Measurements from ENCODE around the gene YAE1.
A peak's percentile ranks its signal among the peaks of the same experiment; 100 is the strongest.

The YAE1 gene

DNA sequence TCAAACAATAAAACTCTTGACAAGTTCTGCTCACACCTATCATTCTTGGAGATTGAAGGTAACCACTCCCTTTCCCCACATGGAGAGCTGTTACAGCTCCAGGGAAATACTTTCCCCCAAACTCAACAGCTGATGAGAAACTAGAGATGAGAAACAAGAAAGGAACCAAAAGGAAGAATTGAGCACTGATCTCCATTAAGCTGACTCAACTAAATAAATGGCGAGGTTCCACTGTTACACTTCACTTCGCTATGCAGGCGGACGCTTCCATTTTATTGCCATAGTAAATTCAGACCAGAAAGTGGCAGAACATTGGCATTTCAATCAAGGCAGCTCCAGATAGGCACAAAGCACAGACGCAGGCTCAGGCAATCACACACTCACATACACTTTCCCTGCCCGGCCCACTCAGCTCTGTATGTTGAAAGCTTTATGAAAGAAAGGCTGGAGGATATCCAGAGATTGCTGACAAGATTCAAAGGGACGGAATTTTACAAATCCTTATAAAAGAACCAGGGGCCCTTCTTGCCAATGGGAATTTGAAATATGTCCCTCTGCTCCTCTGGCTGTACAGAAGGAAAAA is 11.5 kb upstream of the YAE1 start:
- DNase-seq (ENCODE audit: low read depth): no peak

DNA sequence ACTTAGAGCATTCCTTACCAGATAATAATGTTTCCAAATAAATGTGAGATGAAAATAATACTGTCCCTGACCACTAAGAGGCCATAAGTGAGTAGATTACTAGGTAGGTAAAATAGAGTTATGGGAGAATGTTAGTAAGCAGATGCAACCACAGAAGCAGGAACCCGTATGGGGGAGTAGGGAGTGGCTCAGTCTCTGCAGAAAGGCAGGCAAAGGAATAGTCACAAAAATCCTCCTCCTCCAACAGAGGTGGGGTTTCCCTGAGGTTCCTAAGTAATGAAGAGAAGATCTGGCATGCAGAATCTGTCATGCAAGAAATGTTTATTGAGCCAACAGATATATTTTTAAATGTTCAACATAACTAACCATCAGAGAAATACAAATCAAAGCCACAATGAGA is 9.0 kb upstream of the YAE1 start:
- DNase-seq (ENCODE audit: low read depth): no peak

GRCh38 chr7:39557911-39558310 is 8.3 kb upstream of the YAE1 start:
- DNase-seq (ENCODE audit: low read depth): no peak

DNA sequence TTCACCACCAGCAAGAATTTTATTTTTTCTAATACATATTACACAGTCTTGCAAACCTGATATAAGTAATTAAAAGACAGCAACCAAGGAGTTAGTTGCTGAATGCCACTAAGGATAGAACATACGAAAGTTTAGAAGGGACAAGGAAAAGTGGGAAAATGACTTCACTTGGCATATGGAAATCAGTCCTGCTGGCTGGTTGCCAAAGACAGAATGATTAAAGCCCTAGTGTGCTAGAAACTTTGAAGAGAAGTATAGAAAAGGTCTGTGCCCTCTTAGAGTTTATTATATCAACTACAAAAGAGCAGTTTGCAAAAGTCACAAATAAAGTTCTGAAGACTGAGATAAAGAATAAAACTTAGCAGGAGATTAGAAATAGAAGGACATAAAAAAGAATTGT is 5.8 kb upstream of the YAE1 start:
- no peak for DNase-seq (ENCODE audit: low read depth)

DNA sequence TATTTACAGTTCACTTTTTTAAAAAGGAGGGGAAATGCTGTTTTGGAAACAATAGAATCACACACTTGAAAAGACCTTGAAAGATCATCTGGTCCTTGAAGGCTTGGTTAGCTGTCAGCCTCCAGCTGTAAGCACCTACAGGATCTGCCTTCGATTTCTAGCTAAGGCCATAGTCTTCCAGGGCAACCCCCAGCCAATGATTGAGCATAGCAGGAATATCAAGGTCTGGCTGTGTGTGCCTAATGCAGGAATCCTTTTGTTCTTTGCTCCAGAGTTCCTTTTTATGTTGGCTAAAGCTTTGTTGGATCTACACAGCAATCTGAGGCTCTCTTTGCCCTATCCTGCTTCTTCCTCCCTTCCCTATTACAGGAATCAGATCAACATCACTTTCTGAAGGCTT is 5.2 kb upstream of the YAE1 start:
- no peak for DNase-seq (ENCODE audit: low read depth)

DNA sequence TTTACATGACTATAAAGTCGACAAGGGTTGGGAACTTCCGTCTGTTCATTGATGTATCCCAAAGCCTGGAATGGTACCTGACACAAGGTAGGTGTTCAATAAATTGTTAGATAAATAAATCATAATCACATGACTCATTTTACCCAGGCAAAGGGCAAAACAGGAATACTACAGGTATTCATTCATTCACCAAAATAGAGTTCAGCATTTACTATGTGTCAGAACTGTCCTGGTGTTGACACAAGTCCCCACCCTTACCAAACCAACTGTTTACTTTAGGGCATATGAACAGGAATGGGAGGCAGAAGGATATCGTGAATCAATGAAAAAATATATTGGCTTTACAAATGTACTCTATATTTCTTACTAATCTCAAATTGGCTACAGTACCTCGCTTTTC is 666 bp upstream of the YAE1 start:
- DNase-seq (ENCODE audit: low read depth): no peak

DNA sequence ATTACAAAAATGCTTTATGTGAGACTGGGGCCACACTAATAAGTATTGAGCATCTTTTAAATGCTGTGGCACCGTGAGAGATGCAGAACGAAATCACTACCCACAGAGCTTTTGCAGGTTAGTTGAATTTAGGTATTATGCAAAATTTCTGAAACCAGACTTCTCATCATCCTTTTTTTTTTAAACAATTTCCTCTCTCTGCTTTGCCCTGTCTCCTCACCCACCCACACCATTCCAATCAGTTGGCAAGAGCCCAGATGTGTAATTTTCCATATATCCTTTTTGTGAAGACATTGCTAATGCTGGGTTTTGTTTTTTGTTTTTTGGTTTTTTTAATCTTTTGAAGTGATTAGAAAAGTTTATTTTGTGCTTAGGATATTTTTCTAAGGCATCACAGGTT is 1.1 kb downstream of the YAE1 start:
- no peak for DNase-seq (ENCODE audit: low read depth)

DNA sequence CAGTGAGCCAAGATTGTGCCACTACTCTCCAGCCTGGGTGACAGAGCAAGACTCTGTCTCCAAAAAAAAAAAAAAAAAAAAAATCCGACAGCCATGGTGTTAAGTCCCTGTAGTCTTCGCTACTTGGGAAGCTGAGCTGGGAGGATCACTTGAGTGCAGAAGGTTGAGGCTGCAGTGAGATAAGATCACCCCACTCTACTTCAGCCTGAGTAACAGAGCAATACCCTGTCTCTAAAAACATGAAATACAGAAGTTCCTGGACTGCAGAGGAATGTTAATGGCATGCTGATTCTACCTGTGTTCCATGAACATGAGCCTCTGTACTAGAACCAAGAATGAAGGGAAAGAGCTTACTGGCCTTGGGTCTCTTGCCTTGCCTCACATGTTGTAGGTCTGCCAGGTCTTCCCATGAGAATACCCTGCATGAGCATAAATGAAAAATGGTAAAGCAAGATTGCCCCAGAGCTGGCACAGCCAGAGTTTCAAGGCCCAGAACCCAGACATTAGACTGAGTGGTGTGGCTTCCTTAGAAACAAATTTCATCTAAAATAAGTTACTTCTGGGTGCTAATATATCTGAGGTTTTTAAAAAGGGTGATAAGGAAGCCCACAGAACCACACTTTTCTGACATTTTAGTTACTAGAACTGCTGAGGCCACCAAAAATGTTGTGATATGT is 8.6 kb downstream of the YAE1 start:
- no peak for DNase-seq (ENCODE audit: low read depth)

GRCh38 chr7:39577229-39577874 is 11.1 kb downstream of the YAE1 start:
- no peak for DNase-seq (ENCODE audit: low read depth)

DNA sequence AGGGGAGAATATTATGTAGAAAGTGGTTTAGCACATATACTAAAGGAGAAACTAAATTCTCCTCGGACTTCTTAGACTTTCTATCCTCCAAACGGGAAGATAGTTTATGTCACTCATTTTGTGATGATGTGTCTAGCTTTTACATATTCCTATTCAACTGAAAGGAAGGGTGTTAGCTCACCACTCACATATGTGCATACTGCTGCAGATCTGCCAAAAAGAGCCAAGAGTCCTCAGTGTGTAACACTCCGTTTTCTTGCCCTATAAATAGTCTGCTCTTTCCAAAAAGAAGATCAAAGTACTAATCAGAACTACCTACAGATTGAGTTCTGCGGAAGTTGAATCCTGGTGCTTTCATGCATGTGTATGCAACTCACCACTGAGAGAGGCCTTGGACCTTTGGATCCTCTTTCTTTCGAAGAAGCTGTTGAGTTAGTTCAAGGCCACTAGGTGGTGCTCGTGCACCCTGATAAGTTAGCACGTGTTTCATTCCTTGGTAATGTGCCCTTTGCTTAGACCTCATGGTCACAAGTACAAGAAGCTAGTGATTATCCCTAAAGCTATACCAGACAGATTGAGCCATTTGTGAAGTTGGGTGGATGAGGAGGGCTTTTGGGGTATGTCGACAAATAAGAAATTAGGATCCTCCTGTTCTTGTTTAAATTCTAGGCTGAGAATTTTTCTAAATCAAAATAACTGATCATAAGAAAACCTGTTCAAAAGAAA is 14.1 kb downstream of the YAE1 start:
- peak; percentile 59 for DNase-seq (ENCODE audit: low read depth)

GRCh38 chr7:39582536-39582935 is 16.3 kb downstream of the YAE1 start:
- no peak for DNase-seq (ENCODE audit: low read depth)

DNA sequence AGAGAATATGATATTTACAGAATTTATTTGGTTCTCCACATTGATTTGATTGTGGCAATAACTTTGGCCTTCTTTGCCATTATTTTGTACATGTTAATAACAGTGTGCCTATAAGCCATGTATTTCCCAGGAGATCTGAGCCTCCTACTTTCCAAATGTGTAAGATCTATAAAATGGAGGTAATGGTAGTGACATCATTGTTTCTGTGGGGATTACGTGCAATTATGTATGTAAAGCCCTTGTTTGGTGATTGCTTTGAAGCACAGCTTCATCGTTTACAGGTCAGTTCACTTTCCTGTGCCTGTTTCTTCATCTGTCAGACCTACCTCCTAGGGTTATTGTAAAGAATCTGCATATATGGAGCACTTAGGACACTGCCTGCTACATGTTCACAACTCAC is 17.3 kb downstream of the YAE1 start:
- no peak for DNase-seq (ENCODE audit: low read depth)

GRCh38 chr7:39587393-39587792 is 21.2 kb downstream of the YAE1 start:
- DNase-seq (ENCODE audit: low read depth): no peak

DNA sequence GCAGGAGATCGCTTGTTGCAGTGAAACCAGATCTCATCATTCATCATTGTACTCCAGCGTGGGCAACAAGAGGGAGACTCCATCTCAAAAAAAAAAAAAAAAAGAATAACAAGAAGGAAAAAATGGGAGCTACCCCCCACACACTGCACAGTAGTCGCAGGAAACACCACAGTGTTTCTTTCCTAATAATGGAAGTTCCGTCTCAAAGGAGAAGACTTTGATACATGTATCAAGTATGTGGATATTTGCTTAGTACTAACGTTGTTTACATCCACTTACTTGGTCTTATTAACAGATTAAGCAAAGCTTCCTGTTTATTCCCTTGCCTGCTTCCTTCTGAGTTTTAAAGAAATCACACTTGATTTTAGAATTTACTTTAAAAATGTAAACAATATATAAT is 22.2 kb downstream of the YAE1 start:
- no peak for DNase-seq (ENCODE audit: low read depth)

DNA sequence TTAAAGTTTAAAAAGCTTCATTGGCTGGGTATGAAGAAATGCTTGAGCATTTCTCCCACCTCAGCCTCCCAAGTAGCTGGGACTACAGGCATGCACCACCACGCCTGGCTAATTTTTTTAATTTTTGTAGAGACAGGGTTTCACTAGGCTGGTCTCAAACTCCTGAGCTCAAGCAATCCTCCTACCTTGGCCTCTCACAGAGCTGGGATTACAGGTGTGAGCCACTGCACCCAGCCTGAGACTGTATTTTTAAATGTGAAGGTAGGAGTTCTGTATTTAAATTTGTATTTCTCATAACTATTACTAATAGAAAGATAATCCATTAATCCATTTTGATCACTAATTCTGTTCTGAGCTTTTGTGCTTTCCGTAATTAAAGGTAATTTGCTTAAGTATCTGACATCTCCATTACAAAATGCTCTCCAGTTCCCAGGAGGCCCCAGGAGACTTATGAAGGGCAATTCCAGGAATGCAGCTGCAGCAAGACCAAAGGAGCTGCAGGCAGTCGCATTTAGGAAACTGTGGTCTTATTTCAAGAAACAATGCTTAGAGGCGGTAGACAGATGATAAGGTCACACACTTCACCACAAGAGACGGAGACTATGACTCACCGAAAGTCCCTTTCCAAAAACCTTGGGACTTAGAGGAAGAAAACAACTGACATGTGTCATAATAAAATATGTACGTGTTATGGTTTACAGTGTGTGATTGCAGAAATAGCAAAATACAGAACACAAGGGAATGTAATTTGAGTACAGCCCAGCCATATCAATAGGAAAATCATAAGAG is 23.3 kb downstream of the YAE1 start:
- peak; percentile 37 for DNase-seq (ENCODE audit: low read depth)

GRCh38 chr7:39592586-39592985 is 26.4 kb downstream of the YAE1 start:
- no peak for DNase-seq (ENCODE audit: low read depth)

DNA sequence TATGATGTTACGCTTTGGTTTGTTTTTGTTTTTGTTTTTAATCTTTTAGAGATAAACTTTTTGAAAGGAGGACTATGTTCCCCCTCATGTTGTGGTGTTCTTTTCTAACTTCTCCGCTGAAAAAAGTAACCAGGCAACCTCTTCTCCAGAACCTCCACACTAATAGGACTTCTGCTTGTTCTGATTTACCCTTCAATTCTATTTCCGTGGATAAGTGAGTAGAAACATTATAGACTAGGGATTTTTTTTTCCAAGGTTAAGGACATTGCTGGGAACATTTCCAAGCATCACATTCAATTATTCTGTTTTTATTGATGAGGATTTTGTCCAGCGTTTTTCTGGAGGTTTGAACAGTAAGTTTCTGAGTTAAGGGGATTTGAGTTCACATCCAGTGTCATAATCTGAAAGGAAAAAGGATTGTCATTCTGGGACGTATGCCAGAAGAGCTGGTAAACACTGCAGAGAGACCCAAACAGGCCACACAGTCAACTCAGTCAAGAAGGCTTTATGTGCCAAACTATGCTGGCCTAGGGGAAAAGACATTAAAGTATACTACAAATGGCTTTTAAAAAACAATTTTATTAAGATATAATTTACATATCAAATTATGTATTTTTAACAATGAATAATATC is 28.9 kb downstream of the YAE1 start:
- DNase-seq (ENCODE audit: low read depth): no peak

DNA sequence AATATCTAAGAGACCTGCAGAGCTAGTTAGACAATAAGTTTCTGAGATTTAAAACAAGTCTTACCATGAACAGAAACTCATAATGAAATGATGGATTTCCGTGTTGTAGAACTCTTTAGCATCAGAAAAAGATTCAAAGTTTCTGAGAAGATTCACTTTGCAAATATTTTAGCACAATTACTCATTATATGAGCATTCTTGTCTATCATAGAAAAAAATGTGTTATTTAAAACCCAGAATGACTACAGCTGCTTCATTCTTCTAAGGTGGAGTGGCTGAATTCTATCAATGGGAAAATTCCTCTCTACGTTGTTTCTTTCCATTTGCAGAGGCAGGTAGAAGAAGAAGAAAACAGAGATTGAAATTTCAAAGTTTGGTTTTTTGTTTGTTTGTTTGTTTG is 36.1 kb downstream of the YAE1 start:
- no peak for DNase-seq (ENCODE audit: low read depth)

GRCh38 chr7:39603924-39604323 is 37.7 kb downstream of the YAE1 start:
- DNase-seq (ENCODE audit: low read depth): no peak

DNA sequence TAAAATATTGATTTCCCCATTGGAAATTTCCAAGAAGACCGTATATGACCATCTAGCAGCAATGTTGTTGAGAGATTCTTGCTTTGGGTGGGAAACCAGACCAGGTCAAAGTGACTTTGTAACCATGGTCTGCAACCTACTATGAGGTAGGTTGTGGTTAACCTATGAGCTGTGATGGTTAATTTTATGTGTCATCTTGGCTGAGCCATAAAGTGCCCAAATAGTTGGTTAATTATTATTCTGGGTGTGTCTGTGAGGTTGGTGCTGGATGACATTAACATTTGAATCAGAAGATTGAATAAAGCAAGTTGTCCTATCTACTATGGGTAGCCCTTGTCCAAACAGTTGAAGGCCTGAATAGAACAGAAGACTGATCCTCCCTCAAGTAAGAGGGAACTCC is 38.9 kb downstream of the YAE1 start:
- no peak for DNase-seq (ENCODE audit: low read depth)

DNA sequence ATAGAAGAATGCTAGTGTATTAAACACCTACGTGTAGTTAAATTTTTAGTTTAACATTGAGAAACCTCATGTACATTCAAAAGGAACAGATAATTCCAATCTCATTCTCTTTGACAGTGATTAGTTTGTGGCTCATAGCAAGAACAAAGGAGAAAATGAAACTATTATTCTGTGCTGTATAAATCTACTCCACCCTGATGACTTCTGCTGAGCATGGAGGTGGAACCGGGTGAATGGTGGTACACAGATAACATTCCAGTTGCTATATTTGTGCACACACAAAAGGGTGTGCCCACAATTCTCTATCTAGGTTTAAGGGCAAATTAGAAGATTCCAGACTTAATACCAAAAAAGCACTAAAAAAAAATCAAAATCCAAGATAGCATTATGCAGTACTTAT is 40.1 kb downstream of the YAE1 start:
- DNase-seq (ENCODE audit: low read depth): no peak

GRCh38 chr7:39606941-39607340 is 40.7 kb downstream of the YAE1 start:
- DNase-seq (ENCODE audit: low read depth): no peak
